Immature natural killer cell (primary cell): ENCODE measurements around the gene TXNRD2. TPM values are rescaled to one million over a fixed set of nuclear protein-coding genes. Genes with fewer than 3 reads are reported as not detected.

ENCODE experiments used
- DNase-seq, 3 donors: peaks; one replicate each; pipeline ENCODE4 v3.0.0; 2022; ENCODE audit warnings: mixed read lengths in 1 of 3
- H3K27ac Mint-ChIP-seq, 6 donors: one replicate each; pipeline ENCODE4 v1.8.0; 2020; ENCODE audit warnings: mixed read lengths in 6 of 6, mild to moderate bottlenecking in 5 of 6, inconsistent platforms in 4 of 6, moderate library complexity in 3 of 6
- H3K27me3 Mint-ChIP-seq, 3 donors: one replicate each; pipeline ENCODE4 v1.8.0; 2020 to 2021; ENCODE audit warnings: low read depth in 3 of 3, mild to moderate bottlenecking in 3 of 3, mixed read lengths in 3 of 3, moderate library complexity in 3 of 3, inconsistent platforms in 1 of 3
- H3K36me3 Mint-ChIP-seq, 3 donors: one replicate each; pipeline ENCODE4 v1.8.0; 2020; ENCODE audit warnings: mixed read lengths in 3 of 3, inconsistent platforms in 2 of 3, mild to moderate bottlenecking in 2 of 3
- H3K4me1 Mint-ChIP-seq, 2 donors: one replicate each; pipeline ENCODE4 v1.8.0; 2020; ENCODE audit warnings: inconsistent platforms in 2 of 2, mild to moderate bottlenecking in 2 of 2, mixed read lengths in 2 of 2, moderate library complexity in 1 of 2
- H3K4me3 Mint-ChIP-seq, 5 donors: one replicate each; pipeline ENCODE4 v1.8.0; 2020; ENCODE audit warnings: mild to moderate bottlenecking in 5 of 5, mixed read lengths in 5 of 5, inconsistent platforms in 3 of 5, moderate library complexity in 3 of 5
- H3K9me3 Mint-ChIP-seq, 6 donors: one replicate each; pipeline ENCODE4 v1.8.0; 2020; ENCODE audit warnings: mild to moderate bottlenecking in 6 of 6, mixed read lengths in 6 of 6, inconsistent platforms in 4 of 6, moderate library complexity in 3 of 6
- polyA plus RNA-seq, 3 donors: library from polyadenylated mRNA; unstranded; fragments of 300-500 nt; fragmentation: Illumina TruSeq; gene quantifications; one replicate each; pipeline ENCODE4 v1.2.3, GENCODE V29; 2021

TXNRD2 gene
- polyA plus RNA-seq, 3 donors from 2014 or later: 11.0 to 17.1 (median 15.5) TPM

GRCh38 chr22:19879643-19879991 is 62.0 kb downstream of the TXNRD2 start:
- no peaks in the 10 kb centered on the region for H3K4me1 Mint-ChIP-seq
- DNase-seq: no peak

GRCh38 chr22:19879246-19879570 is 62.4 kb downstream of the TXNRD2 start:
- Mint-ChIP-seq H3K36me3 (no peaks in the 10 kb centered on the region), H3K4me1 (no peaks in the 10 kb centered on the region), H3K9me3 (no peaks in the 10 kb centered on the region), H3K27me3 (no peaks in the 10 kb centered on the region), H3K4me3 (no peak overlapping the region), H3K27ac (no peak overlapping the region)
- DNase-seq: no peak

More at GRCh38 chr22:19879643-19879991, 62.0 kb downstream of the TXNRD2 start:
- Mint-ChIP-seq H3K4me3 (no peak overlapping the region), H3K27ac (no peak overlapping the region), H3K36me3 (no peaks in the 10 kb centered on the region), H3K9me3 (no peaks in the 10 kb centered on the region), H3K27me3 (no peaks in the 10 kb centered on the region)

GRCh38 chr22:19878461-19879245 is 63.0 kb downstream of the TXNRD2 start:
- no peak for DNase-seq
- Mint-ChIP-seq H3K9me3 (no peaks in the 10 kb centered on the region), H3K4me1 (no peaks in the 10 kb centered on the region), H3K27ac (no peak overlapping the region), H3K4me3 (no peak overlapping the region), H3K27me3 (peaks cover 0 to 2% (median 0%) of the 10 kb centered on the region in 3 donors), H3K36me3 (no peaks in the 10 kb centered on the region)

GRCh38 chr22:19877626-19878339 is 63.8 kb downstream of the TXNRD2 start:
- no peak overlapping the region for H3K27ac Mint-ChIP-seq
- no peak overlapping the region for H3K4me3 Mint-ChIP-seq
- peaks cover 0 to 2% (median 0%) of the 10 kb centered on the region in 3 donors for H3K27me3 Mint-ChIP-seq
- no peak for DNase-seq
- no peaks in the 10 kb centered on the region for H3K36me3 Mint-ChIP-seq
- H3K4me1 Mint-ChIP-seq: no peaks in the 10 kb centered on the region
- no peaks in the 10 kb centered on the region for H3K9me3 Mint-ChIP-seq

- H3K27me3 Mint-ChIP-seq: peaks cover 0 to 2% (median 1%) of the 10 kb centered on the region in 3 donors
- no peaks in the 10 kb centered on the region for H3K9me3 Mint-ChIP-seq
- H3K4me3 Mint-ChIP-seq: no peak overlapping the region
- no peak overlapping the region for H3K27ac Mint-ChIP-seq
- no peak for DNase-seq
- no peaks in the 10 kb centered on the region for H3K4me1 Mint-ChIP-seq
- H3K36me3 Mint-ChIP-seq: no peaks in the 10 kb centered on the region
Measured at GRCh38 chr22:19876941-19877625, 64.5 kb downstream of the TXNRD2 start.

GRCh38 chr22:19876314-19876940 is 65.2 kb downstream of the TXNRD2 start:
- H3K4me1 Mint-ChIP-seq: no peaks in the 10 kb centered on the region
- no peaks in the 10 kb centered on the region for H3K9me3 Mint-ChIP-seq
- H3K36me3 Mint-ChIP-seq: no peaks in the 10 kb centered on the region
- H3K27ac Mint-ChIP-seq: no peak overlapping the region
- no peak overlapping the region for H3K4me3 Mint-ChIP-seq
- peaks cover 0 to 2% (median 2%) of the 10 kb centered on the region in 3 donors for H3K27me3 Mint-ChIP-seq
- no peak for DNase-seq

GRCh38 chr22:19875531-19876313 is 65.9 kb downstream of the TXNRD2 start:
- Mint-ChIP-seq H3K9me3 (no peaks in the 10 kb centered on the region), H3K36me3 (no peaks in the 10 kb centered on the region), H3K4me3 (no peak overlapping the region), H3K27ac (no peak overlapping the region), H3K4me1 (no peaks in the 10 kb centered on the region), H3K27me3 (peaks cover 0 to 2% (median 2%) of the 10 kb centered on the region in 3 donors)
- no peak for DNase-seq

- peaks cover 0 to 2% (median 2%) of the 10 kb centered on the region in 3 donors for H3K27me3 Mint-ChIP-seq
- DNase-seq: no peak
- no peaks in the 10 kb centered on the region for H3K4me1 Mint-ChIP-seq
- no peak overlapping the region for H3K27ac Mint-ChIP-seq
- H3K36me3 Mint-ChIP-seq: no peaks in the 10 kb centered on the region
- H3K9me3 Mint-ChIP-seq: no peaks in the 10 kb centered on the region
- no peak overlapping the region for H3K4me3 Mint-ChIP-seq
Measured at GRCh38 chr22:19875061-19875530, 66.5 kb downstream of the TXNRD2 start.

GRCh38 chr22:19874307-19875060 is 67.1 kb downstream of the TXNRD2 start:
- no peak for DNase-seq
- Mint-ChIP-seq H3K9me3 (no peaks in the 10 kb centered on the region), H3K4me1 (no peaks in the 10 kb centered on the region), H3K4me3 (no peak overlapping the region), H3K27ac (no peak overlapping the region), H3K36me3 (no peaks in the 10 kb centered on the region), H3K27me3 (peaks cover 0 to 2% (median 2%) of the 10 kb centered on the region in 3 donors)

GRCh38 chr22:19873960-19874306 is 67.7 kb downstream of the TXNRD2 start:
- Mint-ChIP-seq H3K4me1 (no peaks in the 10 kb centered on the region), H3K36me3 (no peaks in the 10 kb centered on the region), H3K4me3 (no peak overlapping the region), H3K27ac (no peak overlapping the region), H3K9me3 (no peaks in the 10 kb centered on the region), H3K27me3 (peaks cover 1 to 2% (median 2%) of the 10 kb centered on the region in 3 donors)
- DNase-seq: no peak

- Mint-ChIP-seq H3K27ac (no peak overlapping the region), H3K4me1 (no peaks in the 10 kb centered on the region), H3K9me3 (no peaks in the 10 kb centered on the region), H3K36me3 (no peaks in the 10 kb centered on the region), H3K4me3 (no peak overlapping the region), H3K27me3 (peaks cover 2% of the 10 kb centered on the region in 3 donors)
- no peak for DNase-seq
Measured at GRCh38 chr22:19873138-19873959, 68.3 kb downstream of the TXNRD2 start.

GRCh38 chr22:19872779-19873137 is 68.9 kb downstream of the TXNRD2 start:
- Mint-ChIP-seq H3K4me3 (no peak overlapping the region), H3K27ac (no peak overlapping the region), H3K27me3 (peaks cover 2% of the 10 kb centered on the region in 3 donors), H3K4me1 (no peaks in the 10 kb centered on the region), H3K9me3 (no peaks in the 10 kb centered on the region), H3K36me3 (no peaks in the 10 kb centered on the region)
- DNase-seq: no peak
